Pulmonary artery endothelial cell (primary cell): Measurements from ENCODE around the gene USP36. TPM values are rescaled to one million over a fixed set of nuclear protein-coding genes. Genes with fewer than 3 reads are reported as not detected.

Experiments
- total RNA-seq: library from RNA; depleted of rRNA; stranded (reverse); fragments of >200 nt; gene quantifications from 2 replicates; pipeline ENCODE4 v1.2.3, GENCODE V29; 2014

The USP36 gene
- total RNA-seq, 1 donor from 2014 or later, result 18.9 TPM

Other genes with a start within 250 kb of the USP36 start
- 44.1 and 53.9 TPM in 2 replicates for gene CYTH1, start 58.5 kb downstream of the USP36 start, total RNA-seq
- gene CEP295NL, start 62.4 kb upstream of the USP36 start, total RNA-seq, result 0.73 and 1.3 TPM in 2 replicates
- 34.1 and 39.5 TPM in 2 replicates for gene TIMP2, start 84.6 kb upstream of the USP36 start, total RNA-seq
- 2.3 and 4.1 TPM in 2 replicates for gene LGALS3BP, start 139.1 kb upstream of the USP36 start, total RNA-seq
- gene CANT1, start 168.9 kb upstream of the USP36 start, total RNA-seq, result 54.4 and 105 TPM in 2 replicates
- gene C1QTNF1, start 183.4 kb upstream of the USP36 start, total RNA-seq, result 10.7 and 20.2 TPM in 2 replicates
- gene ENGASE, start 234.0 kb upstream of the USP36 start, total RNA-seq, result 11.2 and 16.9 TPM in 2 replicates